Measurements from ENCODE around the gene TULP1.

- TF ChIP-seq CTCF (IDR thresholded peaks at IDR 0.05; ENCODE audit: borderline replicate concordance, extremely low read depth, low read length, poor library complexity, severe bottlenecking), result no peak
- TF ChIP-seq EZH2 (IDR thresholded peaks at IDR 0.05; ENCODE audit: borderline replicate concordance, low read depth, low read length, severe bottlenecking), result no peak
These were observed 45.9 kb upstream of the TULP1 start for GRCh38 chr6:35558571-35558970.

Measured in DND-41 (cell line).